Lower leg skin (tissue), 4 donors: ENCODE data around the gene TPP1. TPM values are rescaled to one million over a fixed set of nuclear protein-coding genes. Genes with fewer than 3 reads are reported as not detected.

Experiments used
- DNase-seq, 2 donors: peaks; one replicate each; pipeline ENCODE4 v3.0.0-alpha.2; 2019; ENCODE audit warnings: low spot score in 2 of 2
- H3K4me3 ChIP-seq: fragments of 200-600 bp; sonication (generic); 2 replicates; pipeline ENCODE4 v1.5.1; 2017; ENCODE audit warnings: mild to moderate bottlenecking, low read depth; ENCODE audit not compliant: poor library complexity, severe bottlenecking
- POLR2A ChIP-seq, 2 donors: fragments of 450-650 bp; IDR thresholded peaks; one replicate each; pipeline ENCODE4 v1.6.1; 2016 to 2017; ENCODE audit warnings: antibody characterized with exemption in 2 of 2, mild to moderate bottlenecking in 1 of 2, moderate library complexity in 1 of 2
- WGBS, 2 donors: methylation state at CpG; one replicate each; pipeline ENCODE4 v1.1.5; 2018; 5-methylcytosine and 5-hydroxymethylcytosine counted together
- intact Hi-C: fragments of 100-400 bp; cut with DNase I; formaldehyde crosslinking; loops from one replicate; pipeline ENCODE4 v1.15.0; 2023; ENCODE audit warnings: low total_unique reads
- total RNA-seq, 4 donors: library from RNA; depleted of rRNA; stranded (reverse); fragments of >200 nt; gene quantifications; one replicate each; pipeline ENCODE4 v1.1.0, GENCODE V29; 2016
- TF ChIP-seq, protein P1 (sequence below), 3 donors: fragments of 450-650 bp; IDR thresholded peaks; one replicate each; pipeline ENCODE4 v1.5.1; 2016; ENCODE audit warnings: antibody characterized with exemption in 3 of 3, mild to moderate bottlenecking in 3 of 3, moderate library complexity in 2 of 3

TPP1 gene
- total RNA-seq, 4 donors from 2014 or later = 49.6 to 65.3 (median 57.9) TPM

DNA sequence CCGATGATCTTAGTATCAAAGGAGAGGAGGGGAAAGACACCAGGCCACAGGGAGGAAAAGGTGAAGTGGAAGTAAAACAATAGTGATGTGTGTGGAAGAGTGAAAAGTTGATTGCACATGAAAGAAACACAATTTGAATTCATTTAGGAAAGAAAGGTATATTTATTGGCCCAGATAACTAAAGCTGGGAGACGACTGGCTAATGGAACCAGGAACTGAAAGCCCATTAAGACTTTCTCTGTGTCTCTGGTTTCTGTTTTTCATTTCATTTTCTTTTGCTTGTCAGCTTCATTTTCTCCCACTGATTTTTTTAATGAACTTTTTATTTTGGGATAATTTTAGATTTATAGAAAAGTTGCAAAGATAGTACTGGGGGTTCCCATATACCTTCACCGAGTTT, 41.5 kb upstream of the TPP1 start:
- TF ChIP-seq, protein P1, sequence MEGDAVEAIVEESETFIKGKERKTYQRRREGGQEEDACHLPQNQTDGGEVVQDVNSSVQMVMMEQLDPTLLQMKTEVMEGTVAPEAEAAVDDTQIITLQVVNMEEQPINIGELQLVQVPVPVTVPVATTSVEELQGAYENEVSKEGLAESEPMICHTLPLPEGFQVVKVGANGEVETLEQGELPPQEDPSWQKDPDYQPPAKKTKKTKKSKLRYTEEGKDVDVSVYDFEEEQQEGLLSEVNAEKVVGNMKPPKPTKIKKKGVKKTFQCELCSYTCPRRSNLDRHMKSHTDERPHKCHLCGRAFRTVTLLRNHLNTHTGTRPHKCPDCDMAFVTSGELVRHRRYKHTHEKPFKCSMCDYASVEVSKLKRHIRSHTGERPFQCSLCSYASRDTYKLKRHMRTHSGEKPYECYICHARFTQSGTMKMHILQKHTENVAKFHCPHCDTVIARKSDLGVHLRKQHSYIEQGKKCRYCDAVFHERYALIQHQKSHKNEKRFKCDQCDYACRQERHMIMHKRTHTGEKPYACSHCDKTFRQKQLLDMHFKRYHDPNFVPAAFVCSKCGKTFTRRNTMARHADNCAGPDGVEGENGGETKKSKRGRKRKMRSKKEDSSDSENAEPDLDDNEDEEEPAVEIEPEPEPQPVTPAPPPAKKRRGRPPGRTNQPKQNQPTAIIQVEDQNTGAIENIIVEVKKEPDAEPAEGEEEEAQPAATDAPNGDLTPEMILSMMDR (IDR thresholded peaks at IDR 0.05) = no peak
- TF ChIP-seq POLR2A (IDR thresholded peaks at IDR 0.05) = no peak
- intact Hi-C loops = no loop called here
- no peak for DNase-seq
- no peak overlapping the region for H3K4me3 ChIP-seq
- 88 to 92% methylated on average over 3 of the region's 3 CpGs for WGBS, 2 donors

DNA sequence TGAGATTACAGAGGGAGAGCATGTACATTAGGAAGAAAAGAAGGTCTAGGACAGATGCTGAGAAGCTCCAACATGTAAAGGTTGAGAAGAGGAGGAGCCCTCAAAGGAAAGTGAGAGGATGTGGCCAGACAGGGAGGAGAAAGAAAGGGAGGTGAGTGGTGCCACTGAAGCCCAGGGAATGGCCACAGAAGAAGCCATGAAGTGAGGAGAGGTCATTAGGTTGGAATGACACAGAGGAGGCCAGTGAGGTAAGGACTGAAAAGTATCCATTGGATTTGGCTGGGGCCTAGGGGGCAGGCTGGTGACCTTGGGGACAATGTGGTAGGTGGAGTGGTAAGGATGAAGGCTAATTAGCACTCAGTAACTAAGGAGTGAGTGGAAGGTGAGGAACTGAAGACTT, 39.4 kb upstream of the TPP1 start:
- intact Hi-C loops = no loop called here
- no peak for DNase-seq

DNA sequence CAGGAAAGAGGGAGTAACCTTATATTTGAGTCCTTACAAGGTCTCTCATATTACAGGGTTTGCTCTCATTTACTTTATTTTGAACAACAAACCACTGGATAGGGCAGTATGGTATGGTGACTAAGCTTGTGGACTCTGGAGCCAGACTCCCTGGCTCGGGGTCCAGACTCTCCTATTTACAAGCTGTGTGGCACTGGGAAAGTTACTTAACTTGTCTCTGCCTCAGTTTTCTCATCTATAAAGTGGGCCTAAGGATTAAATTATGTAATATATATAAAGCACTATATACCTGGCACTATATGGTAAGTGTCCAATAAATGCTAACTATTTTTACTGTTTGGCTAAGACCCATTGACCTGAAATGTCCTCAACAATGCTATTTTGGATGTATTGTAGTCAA, 38.1 kb upstream of the TPP1 start:
- TF ChIP-seq, protein P1 (IDR thresholded peaks at IDR 0.05) = no peak
- no peak for TF ChIP-seq POLR2A (IDR thresholded peaks at IDR 0.05)
- 59 to 67% methylated on average over 1 of the region's 1 CpG for WGBS, 2 donors
- no peak for DNase-seq
- H3K4me3 ChIP-seq = no peak overlapping the region
- intact Hi-C loops = no loop called here

More for the DNA sequence above, 39.4 kb upstream of the TPP1 start:
- no peak overlapping the region for H3K4me3 ChIP-seq
- TF ChIP-seq POLR2A (IDR thresholded peaks at IDR 0.05) = no peak
- TF ChIP-seq, protein P1 (IDR thresholded peaks at IDR 0.05) = no peak

DNA sequence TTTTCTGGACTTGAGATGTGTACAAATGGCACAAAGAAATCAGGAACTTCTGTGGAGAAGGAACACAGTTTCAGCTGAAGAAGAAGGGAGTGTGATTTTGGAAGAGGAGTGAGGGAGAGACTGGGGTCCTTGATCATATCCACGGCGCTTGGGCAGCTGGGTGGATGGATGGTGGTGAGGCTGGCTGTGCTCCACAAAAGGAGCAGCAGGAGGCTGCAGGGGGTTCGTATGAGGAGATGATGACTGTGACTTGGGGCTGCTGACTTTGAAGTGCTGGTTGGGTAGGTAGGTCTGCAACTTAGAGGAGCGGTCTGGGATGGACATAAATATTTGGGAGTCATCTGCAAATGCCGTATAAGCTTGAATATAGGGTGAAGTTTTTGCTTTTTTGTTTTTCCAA, 37.7 kb upstream of the TPP1 start:
- WGBS, 2 donors = 78 to 84% methylated on average over 5 of the region's 5 CpGs
- no peak overlapping the region for H3K4me3 ChIP-seq
- intact Hi-C loops = no loop called here
- no peak for TF ChIP-seq POLR2A (IDR thresholded peaks at IDR 0.05)
- TF ChIP-seq, protein P1 (IDR thresholded peaks at IDR 0.05) = no peak
- DNase-seq = no peak

DNA sequence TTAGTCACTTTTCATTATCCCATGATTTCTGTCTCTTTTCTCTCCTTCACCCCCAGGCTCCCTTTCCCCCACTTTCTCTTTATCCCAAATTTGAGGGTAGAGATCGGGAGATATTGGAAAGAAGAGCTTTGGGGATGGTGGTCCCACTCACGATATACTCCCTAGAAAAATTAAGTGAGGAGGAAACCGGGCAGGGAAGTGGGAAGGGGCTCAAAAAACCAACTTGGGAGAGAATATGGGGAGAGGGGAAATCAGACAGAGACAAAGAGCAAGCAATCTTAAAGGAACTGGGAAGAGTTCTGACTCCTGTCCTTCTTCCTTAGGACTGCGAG, 37.3 kb upstream of the TPP1 start:
- intact Hi-C loops = no loop called here
- H3K4me3 ChIP-seq = no peak overlapping the region
- TF ChIP-seq POLR2A (IDR thresholded peaks at IDR 0.05) = no peak
- TF ChIP-seq, protein P1 (IDR thresholded peaks at IDR 0.05) = no peak
- WGBS, 2 donors = 50 to 62% methylated on average over 4 of the region's 4 CpGs
- DNase-seq = no peak

DNA sequence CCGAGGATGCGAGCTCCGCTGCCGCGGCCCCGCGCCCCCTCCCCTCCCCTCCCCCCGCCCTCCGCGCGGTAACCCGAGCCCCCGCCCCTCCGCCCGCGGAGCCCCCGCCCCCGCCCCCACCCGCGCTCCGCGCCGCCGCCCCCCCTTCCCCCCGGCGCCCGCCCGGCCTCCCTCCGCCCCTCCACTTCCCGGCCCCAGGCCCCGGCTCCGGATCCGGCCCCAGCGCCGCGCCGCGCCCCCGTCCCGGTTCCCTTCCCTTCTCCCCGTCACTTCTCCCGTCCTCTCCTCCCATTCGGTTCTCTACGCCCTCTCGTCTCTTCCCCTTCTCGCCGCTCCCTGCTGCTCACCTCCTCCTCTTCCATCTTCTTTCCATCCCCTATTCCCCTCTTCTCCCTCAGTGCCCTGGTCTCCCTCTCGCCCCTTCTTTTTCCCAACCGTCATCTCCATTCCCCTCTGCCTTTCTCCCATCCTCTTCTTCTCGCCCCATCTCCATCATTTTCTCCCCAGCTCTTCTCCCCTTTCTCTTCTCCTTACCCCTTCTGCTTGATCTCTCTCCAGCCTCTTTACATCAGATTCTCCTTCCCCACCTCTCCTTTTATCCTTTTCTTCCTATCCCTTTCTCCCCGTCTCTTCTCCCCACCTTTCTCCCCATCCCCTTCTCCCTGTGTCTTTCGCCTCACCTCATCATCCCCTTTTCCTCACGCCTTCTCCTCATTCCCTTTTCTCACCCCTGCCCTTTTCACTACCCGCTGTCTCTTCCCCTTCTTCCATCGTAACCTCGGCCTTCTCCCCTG, 36.8 kb upstream of the TPP1 start, which contains the start of gene DCHS1:
TSS of gene DCHS1 (minus strand) at position 20 of the 794 bp plus-strand sequence. CDS start 14,196 bp downstream, outside the sequence.
- no peak for DNase-seq
- no peak for TF ChIP-seq POLR2A (IDR thresholded peaks at IDR 0.05)
- TF ChIP-seq, protein P1 (IDR thresholded peaks at IDR 0.05) = no peak
- WGBS, 2 donors = 15% methylated on average over 24 to 26 of the region's 56 CpGs
- intact Hi-C loops = no loop called here
- peak within 1 kb of the TSS; percentile 9 for H3K4me3 ChIP-seq
